Measurements from ENCODE around the gene C17orf100. TPM values are rescaled to one million over a fixed set of nuclear protein-coding genes. Genes with fewer than 3 reads are reported as not detected.
"Not testable (repeated sequence)": the region's sequence is repeated elsewhere in the genome, so short reads cannot be mapped to it uniquely, and the experiment has no call there.

Gene C17orf100
- total and polyA plus RNA-seq, 2 of the 13 experiments (the other 11 are each of a cell fraction or from before 2014, with no cell fraction given): 3.6 to 8.7 TPM

GRCh38 chr17:6691958-6692357 is 40.4 kb downstream of the C17orf100 start:
- DNase-seq (ENCODE audit: low spot score); H2AFZ ChIP-seq (ENCODE audit: low read length); H3K27me3 ChIP-seq (ENCODE audit: control insufficient read depth in 1 of 2, insufficient read depth in 2 of 2, low read length in 2 of 2); FAIRE-seq; H4K20me1 ChIP-seq (ENCODE audit: insufficient read depth, low read length); ATAC-seq; H3K79me2 ChIP-seq (ENCODE audit: insufficient read depth, low read length); H3K27ac ChIP-seq (ENCODE audit: extremely low read length, insufficient read depth, low read length); in situ Hi-C loops (cut with HindIII; ENCODE audit: extremely low pct_ligation_motif_present, low pct_unique_long_range_greater_than_20kb); CTCF ChIA-PET (ENCODE audit: low intra/inter-chr PET ratio, low total read pairs); H3K4me3 ChIP-seq (replicated peaks in 1 of 3; ENCODE audit: insufficient read depth in 1 of 3, low read depth in 2 of 3, low read length in 3 of 3); H3K4me2 ChIP-seq (ENCODE audit: low read depth, low read length); BruUV-seq (replicated peaks); H3K9ac ChIP-seq (ENCODE audit: insufficient read depth, low read depth, low read length); H3K9me3 ChIP-seq (ENCODE audit: low read length); intact Hi-C loops (cut with micrococcal nuclease; ENCODE audit: unreplicated experiment): not testable (repeated sequence)
- TF ChIP-seq, protein P1, sequence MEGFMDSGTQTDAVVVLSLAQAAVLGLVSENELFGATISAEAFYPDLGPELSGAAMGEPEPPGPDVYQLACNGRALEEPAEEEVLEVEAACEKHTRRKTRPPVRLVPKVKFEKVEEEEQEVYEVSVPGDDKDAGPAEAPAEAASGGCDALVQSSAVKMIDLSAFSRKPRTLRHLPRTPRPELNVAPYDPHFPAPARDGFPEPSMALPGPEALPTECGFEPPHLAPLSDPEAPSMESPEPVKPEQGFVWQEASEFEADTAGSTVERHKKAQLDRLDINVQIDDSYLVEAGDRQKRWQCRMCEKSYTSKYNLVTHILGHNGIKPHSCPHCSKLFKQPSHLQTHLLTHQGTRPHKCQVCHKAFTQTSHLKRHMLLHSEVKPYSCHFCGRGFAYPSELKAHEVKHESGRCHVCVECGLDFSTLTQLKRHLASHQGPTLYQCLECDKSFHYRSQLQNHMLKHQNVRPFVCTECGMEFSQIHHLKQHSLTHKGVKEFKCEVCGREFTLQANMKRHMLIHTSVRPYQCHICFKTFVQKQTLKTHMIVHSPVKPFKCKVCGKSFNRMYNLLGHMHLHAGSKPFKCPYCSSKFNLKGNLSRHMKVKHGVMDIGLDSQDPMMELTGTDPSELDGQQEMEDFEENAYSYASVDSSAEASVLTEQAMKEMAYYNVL (CRISPR knock-in tag; IDR thresholded peaks at IDR 0.05; ENCODE audit: borderline replicate concordance): peak; percentile 53; the same call in 1 of the 2 replicates
- Histone ChIP-seq H3K4me1 (ENCODE audit: insufficient read depth, low read length) (peaks cover 16% of the 10 kb centered on the region), H3K36me3 (replicated peaks in 1 of 2; ENCODE audit: control insufficient read depth in 1 of 2, insufficient read depth in 2 of 2, low read length in 2 of 2) (peaks cover 32 to 76% of the 10 kb centered on the region in 2 experiments)
- WGBS (ENCODE audit: low lambda C conversion rate): 88% methylated on average over 6 of the region's 6 CpGs
- POLR2A ChIA-PET: interaction anchor here (0.9 to 2.3 kb wide), 7 partner anchors 8 to 21 kb away, joined by 4 to 12 read pairs (median 5); partner anchors contain the start of gene SLC13A5

DNA sequence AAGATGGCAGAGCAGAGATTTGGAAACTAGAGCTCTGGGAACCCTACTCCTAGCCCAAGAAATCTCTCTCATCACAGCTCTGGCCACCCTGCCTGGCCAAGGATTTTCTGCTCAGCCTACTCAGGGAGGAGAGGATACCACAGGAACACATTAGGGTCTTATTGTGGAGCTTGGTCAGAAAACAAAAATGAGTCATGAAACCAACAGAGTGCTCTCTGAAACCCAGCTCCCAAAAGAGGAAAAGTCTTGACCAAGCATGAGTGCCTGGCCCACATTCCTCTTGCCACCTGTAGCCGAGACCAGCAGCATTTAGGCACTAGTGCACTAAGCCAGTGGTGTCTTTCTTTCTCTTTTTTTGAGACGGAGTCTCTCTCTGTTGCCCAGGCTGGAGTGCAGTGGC is 43.5 kb downstream of the C17orf100 start:
- CTCF ChIA-PET (ENCODE audit: low intra/inter-chr PET ratio, low total read pairs): no interaction called here
- peaks cover 37% of the 10 kb centered on the region for H3K4me1 ChIP-seq (ENCODE audit: insufficient read depth, low read length)
- no peak overlapping the region for H3K4me2 ChIP-seq (ENCODE audit: low read depth, low read length)
- H3K36me3 ChIP-seq (replicated peaks in 1 of 2; ENCODE audit: control insufficient read depth in 1 of 2, insufficient read depth in 2 of 2, low read length in 2 of 2): peaks cover 42 to 78% of the 10 kb centered on the region in 2 experiments
- 100% methylated on average over 2 of the region's 2 CpGs for WGBS (ENCODE audit: low lambda C conversion rate)
- in situ Hi-C loops (cut with HindIII; ENCODE audit: extremely low pct_ligation_motif_present, low pct_unique_long_range_greater_than_20kb) (no loop called here), intact Hi-C loops (cut with micrococcal nuclease; ENCODE audit: unreplicated experiment) (no loop called here)
- no TSS peak for BruUV-seq (replicated peaks)
- no peaks in the 10 kb centered on the region for H3K9me3 ChIP-seq (ENCODE audit: low read length)
- ATAC-seq: no peak
- no peaks in the 10 kb centered on the region for H3K27me3 ChIP-seq (ENCODE audit: control insufficient read depth in 1 of 2, insufficient read depth in 2 of 2, low read length in 2 of 2)
- FAIRE-seq: no peak
- no peaks in the 10 kb centered on the region for H4K20me1 ChIP-seq (ENCODE audit: insufficient read depth, low read length)
- POLR2A ChIA-PET: interaction anchor here (1.0 to 11.0 kb wide), 3 partner anchors 9 to 18 kb away, joined by 3 to 419 read pairs (median 265); partner anchors contain the start of gene SLC13A5
- no peak for DNase-seq (ENCODE audit: low spot score)
- no peak overlapping the region for H3K4me3 ChIP-seq (replicated peaks in 1 of 3; ENCODE audit: insufficient read depth in 1 of 3, low read depth in 2 of 3, low read length in 3 of 3)
- TF ChIP-seq ZNF33B (CRISPR knock-in tag; IDR thresholded peaks at IDR 0.05): no peak
- TF ChIP-seq SP5 (CRISPR knock-in tag; IDR thresholded peaks at IDR 0.05; ENCODE audit: borderline replicate concordance, low read depth): no peak
- TF ChIP-seq, protein P2, sequence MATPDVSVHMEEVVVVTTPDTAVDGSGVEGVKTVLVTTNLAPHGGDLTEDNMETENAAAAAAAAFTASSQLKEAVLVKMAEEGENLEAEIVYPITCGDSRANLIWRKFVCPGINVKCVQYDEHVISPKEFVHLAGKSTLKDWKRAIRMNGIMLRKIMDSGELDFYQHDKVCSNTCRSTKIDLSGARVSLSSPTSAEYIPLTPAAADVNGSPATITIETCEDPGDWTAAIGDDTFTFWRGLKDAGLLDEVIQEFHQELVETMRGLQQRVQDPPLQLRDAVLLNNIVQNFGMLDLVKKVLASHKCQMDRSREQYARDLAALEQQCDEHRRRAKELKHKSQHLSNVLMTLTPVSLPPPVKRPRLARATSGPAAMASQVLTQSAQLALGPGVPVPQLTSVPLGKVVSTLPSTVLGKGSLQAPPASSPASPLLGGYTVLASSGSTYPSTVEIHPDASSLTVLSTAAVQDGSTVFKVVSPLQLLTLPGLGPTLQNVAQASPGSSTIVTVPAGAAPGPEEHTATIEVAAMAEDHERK (CRISPR knock-in tag; IDR thresholded peaks at IDR 0.05; ENCODE audit: low read depth): no peak
- no peak for TF ChIP-seq ARNT (IDR thresholded peaks at IDR 0.05)
- TF ChIP-seq SIN3B (IDR thresholded peaks at IDR 0.05; ENCODE audit: low read length): no peak
- 0 out of 2 replicates have a peak, but pooled peaks have one; percentile 31 for TF ChIP-seq PAF1 (CRISPR knock-in tag; IDR thresholded peaks at IDR 0.05)
- no peak for TF ChIP-seq SMYD3 (CRISPR knock-in tag; IDR thresholded peaks at IDR 0.05)
- no peak overlapping the region for H3K9ac ChIP-seq (ENCODE audit: insufficient read depth, low read depth, low read length)
- H3K79me2 ChIP-seq (ENCODE audit: insufficient read depth, low read length): no peaks in the 10 kb centered on the region
- H3K27ac ChIP-seq (ENCODE audit: extremely low read length, insufficient read depth, low read length): no peak overlapping the region
- H2AFZ ChIP-seq (ENCODE audit: low read length): no peak overlapping the region
